ENCODE measurements around the gene OTUD6A. TPM values are rescaled to one million over a fixed set of nuclear protein-coding genes. Genes with fewer than 3 reads are reported as not detected.
A peak's percentile ranks its signal among the peaks of the same experiment; 100 is the strongest.

Gene OTUD6A
- not detected for total RNA-seq
- long read RNA-seq = 0 reads

- no peak for DNase-seq (ENCODE audit: missing footprints)
- intact Hi-C loops (cut with DNase I) = no loop called here
Observed at GRCh38 chrX:70062076-70062475, at the start of gene OTUD6A. TSS of gene OTUD6A (plus strand) at chrX:70062457. CDS start at chrX:70062525, 68 bp downstream.

GRCh38 chrX:70012756-70013155, 49.5 kb upstream of the OTUD6A start:
- intact Hi-C loops (cut with DNase I) = loop anchor here (5.0 kb wide), 2 partner anchors 250 to 510 kb away; partner anchors contain the start of gene NALF2
- ATAC-seq (peak; percentile 27), DNase-seq (ENCODE audit: missing footprints) (no peak)

More at GRCh38 chrX:70062076-70062475, at the start of gene OTUD6A:
- no peak for ATAC-seq

- ATAC-seq = peak; percentile 95
- intact Hi-C loops (cut with DNase I) = loop anchor here (5.0 kb wide), 2 partner anchors 251 to 511 kb away; partner anchors contain the start of gene NALF2
- DNase-seq (ENCODE audit: missing footprints) = peak; percentile 56
Observed at GRCh38 chrX:70013466-70014381, 48.5 kb upstream of the OTUD6A start.

- no peak for ATAC-seq
- intact Hi-C loops (cut with DNase I) = no loop called here
- no peak for DNase-seq (ENCODE audit: missing footprints)
Observed at GRCh38 chrX:70016513-70016912, 45.7 kb upstream of the OTUD6A start.

- intact Hi-C loops (cut with DNase I) = no loop called here
- ATAC-seq (no peak), DNase-seq (ENCODE audit: missing footprints) (no peak)
Observed at GRCh38 chrX:70022616-70023015, 39.6 kb upstream of the OTUD6A start.

- ATAC-seq = peak; percentile 49
- intact Hi-C loops (cut with DNase I) = no loop called here
- no peak for DNase-seq (ENCODE audit: missing footprints)
Observed at GRCh38 chrX:70025464-70025863, 36.8 kb upstream of the OTUD6A start.

GRCh38 chrX:70026112-70026850, 36.0 kb upstream of the OTUD6A start:
- intact Hi-C loops (cut with DNase I) = no loop called here
- DNase-seq (ENCODE audit: missing footprints) (no peak), ATAC-seq (no peak)

- intact Hi-C loops (cut with DNase I) = no loop called here
- DNase-seq (ENCODE audit: missing footprints) (no peak), ATAC-seq (no peak)
Observed at GRCh38 chrX:70026851-70027200, 35.4 kb upstream of the OTUD6A start.

- intact Hi-C loops (cut with DNase I) = loop anchor here (1.0 to 5.0 kb wide), 3 partner anchors 67 to 492 kb away; partner anchors contain the start of gene EDA
- no peak for DNase-seq (ENCODE audit: missing footprints)
- ATAC-seq = peak; percentile 51
Observed at GRCh38 chrX:70029863-70030262, 32.4 kb upstream of the OTUD6A start.

GRCh38 chrX:70030301-70030767, 31.9 kb upstream of the OTUD6A start:
- ATAC-seq = peak; percentile 81
- intact Hi-C loops (cut with DNase I) = loop anchor here (1.0 to 5.0 kb wide), 3 partner anchors 67 to 492 kb away; partner anchors contain the start of gene EDA
- DNase-seq (ENCODE audit: missing footprints) = no peak

GRCh38 chrX:70032792-70033191, 29.5 kb upstream of the OTUD6A start:
- DNase-seq (ENCODE audit: missing footprints) = no peak
- intact Hi-C loops (cut with DNase I) = loop anchor here (5.0 kb wide), 2 partner anchors 65 to 415 kb away; partner anchors contain the start of gene EDA
- ATAC-seq = no peak

GRCh38 chrX:70033348-70034051, 28.8 kb upstream of the OTUD6A start:
- intact Hi-C loops (cut with DNase I) = loop anchor here (5.0 kb wide), 2 partner anchors 64 to 416 kb away; partner anchors contain the start of gene EDA
- DNase-seq (ENCODE audit: missing footprints) (no peak), ATAC-seq (no peak)

GRCh38 chrX:70034646-70035045, 27.6 kb upstream of the OTUD6A start:
- ATAC-seq = no peak
- no peak for DNase-seq (ENCODE audit: missing footprints)
- intact Hi-C loops (cut with DNase I) = loop anchor here (5.0 kb wide), 2 partner anchors 63 to 417 kb away; partner anchors contain the start of gene EDA

GRCh38 chrX:70038515-70038914, 23.7 kb upstream of the OTUD6A start:
- intact Hi-C loops (cut with DNase I) = no loop called here
- DNase-seq (ENCODE audit: missing footprints) (no peak), ATAC-seq (no peak)

- ATAC-seq (no peak), DNase-seq (ENCODE audit: missing footprints) (no peak)
- intact Hi-C loops (cut with DNase I) = no loop called here
Observed at GRCh38 chrX:70038951-70039350, 23.3 kb upstream of the OTUD6A start.

- ATAC-seq (no peak), DNase-seq (ENCODE audit: missing footprints) (no peak)
- intact Hi-C loops (cut with DNase I) = no loop called here
Observed at GRCh38 chrX:70039758-70040157, 22.5 kb upstream of the OTUD6A start.

- DNase-seq (ENCODE audit: missing footprints) (no peak), ATAC-seq (no peak)
- intact Hi-C loops (cut with DNase I) = no loop called here
Observed at GRCh38 chrX:70041993-70042392, 20.3 kb upstream of the OTUD6A start.

Measured in Right ventricle myocardium inferior (tissue), 1 donor.